Natural killer cell treated with Interleukin-12 subunit alpha and Interleukin-12 subunit beta and Interleukin-15 and Interleukin-18, amount 100 ng/mL, for 72 hours (primary cell): Measurements from ENCODE around the gene FCHSD2. TPM values are rescaled to one million over a fixed set of nuclear protein-coding genes. Genes with fewer than 3 reads are reported as not detected.

ENCODE experiments used
- ATAC-seq, 2 donors: fragments of 150-1000 bp; cut with Tn5 transposase in 1 of 2; sonication (Bioruptor Pico), chemical (Tn5 transposase) in 1 of 2; 2 replicates each; pipeline ENCODE4 v1.10.0; 2021
- DNase-seq: peaks from one replicate; pipeline ENCODE4 v3.0.0; 2022; ENCODE audit warnings: low spot score
- H3K27ac Mint-ChIP-seq, 2 donors: 1 replicate in 1 of 2; 2 replicates in 1 of 2; pipeline ENCODE4 v1.8.0; 2022; ENCODE audit warnings: mixed read lengths in 2 of 2, mild to moderate bottlenecking in 1 of 2, moderate library complexity in 1 of 2
- H3K27me3 Mint-ChIP-seq, 2 donors: 1 replicate in 1 of 2; 2 replicates in 1 of 2; pipeline ENCODE4 v1.8.0; 2022; ENCODE audit warnings: mixed read lengths in 2 of 2
- H3K36me3 Mint-ChIP-seq: one replicate; pipeline ENCODE4 v1.8.0; 2022; ENCODE audit warnings: mixed read lengths
- H3K4me1 Mint-ChIP-seq, 2 donors: 1 replicate in 1 of 2; 2 replicates in 1 of 2; pipeline ENCODE4 v1.8.0; 2022; ENCODE audit warnings: low read depth in 2 of 2, mixed read lengths in 2 of 2, mild to moderate bottlenecking in 1 of 2
- H3K4me3 Mint-ChIP-seq: one replicate; pipeline ENCODE4 v1.8.0; 2022; ENCODE audit warnings: mixed read lengths
- H3K9me3 Mint-ChIP-seq: 2 replicates; pipeline ENCODE4 v1.8.0; 2022; ENCODE audit warnings: mixed read lengths
- total RNA-seq, 2 donors: library from RNA; stranded (reverse); gene quantifications; one replicate each; pipeline ENCODE4 v1.2.3, GENCODE V29; 2022

The FCHSD2 gene
- total RNA-seq, 2 donors from 2014 or later: 58.8 to 77.3 TPM

GRCh38 chr11:72958791-72959190 lies 183.3 kb downstream of the FCHSD2 start:
- peaks cover 12% of the 10 kb centered on the region for H3K36me3 Mint-ChIP-seq
- H3K9me3 Mint-ChIP-seq: no peaks in the 10 kb centered on the region
- H3K4me1 Mint-ChIP-seq: peaks cover 28 to 38% of the 10 kb centered on the region in 2 donors
- H3K4me3 Mint-ChIP-seq: no peak overlapping the region
- H3K27ac Mint-ChIP-seq: peak overlapping the region in 1 of 2 donors; percentile 59
- H3K27me3 Mint-ChIP-seq: no peaks in the 10 kb centered on the region
- no peak for DNase-seq
- ATAC-seq: no peak

DNA sequence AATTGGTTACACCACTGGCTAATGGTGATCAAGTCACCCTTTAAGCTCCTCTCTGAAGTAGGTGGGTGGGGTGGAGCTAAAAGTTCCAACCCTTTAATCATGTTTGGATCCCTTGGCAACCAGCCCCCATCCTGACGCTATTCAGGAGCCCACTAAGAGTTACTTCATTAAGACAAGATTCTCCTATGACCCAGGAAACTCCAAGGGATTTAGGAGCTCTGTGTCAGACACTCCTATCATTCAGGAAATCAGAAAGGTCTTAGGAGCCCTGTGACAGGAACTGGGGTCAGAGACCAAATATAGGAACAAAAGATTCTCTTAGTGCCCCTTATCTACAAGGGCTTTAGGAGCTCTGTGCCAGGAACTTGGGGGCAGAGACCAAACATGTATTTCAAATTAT lies 186.7 kb downstream of the FCHSD2 start:
- Mint-ChIP-seq H3K9me3 (no peaks in the 10 kb centered on the region), H3K4me3 (no peak overlapping the region)

GRCh38 chr11:72954860-72955259 lies 187.3 kb downstream of the FCHSD2 start:
- H3K4me1 Mint-ChIP-seq: peaks cover 44 to 52% of the 10 kb centered on the region in 2 donors
- H3K27me3 Mint-ChIP-seq: no peaks in the 10 kb centered on the region
- H3K36me3 Mint-ChIP-seq: peaks cover 16% of the 10 kb centered on the region
- H3K9me3 Mint-ChIP-seq: no peaks in the 10 kb centered on the region
- H3K4me3 Mint-ChIP-seq: peak overlapping the region; percentile 6
- peak overlapping the region; percentile 22 to 34 for H3K27ac Mint-ChIP-seq
- DNase-seq (no peak), ATAC-seq (no peak)

More for the DNA sequence above, 186.7 kb downstream of the FCHSD2 start:
- Mint-ChIP-seq H3K27ac (peak overlapping the region in 1 of 2 donors; percentile 22), H3K4me1 (peaks cover 45 to 53% of the 10 kb centered on the region in 2 donors), H3K36me3 (peaks cover 16% of the 10 kb centered on the region), H3K27me3 (no peaks in the 10 kb centered on the region)
- no peak for DNase-seq
- no peak for ATAC-seq

- Mint-ChIP-seq H3K4me3 (no peak overlapping the region), H3K36me3 (peaks cover 22% of the 10 kb centered on the region)
- ATAC-seq: no peak
Observed at GRCh38 chr11:72953637-72954036, 188.5 kb downstream of the FCHSD2 start.

DNA sequence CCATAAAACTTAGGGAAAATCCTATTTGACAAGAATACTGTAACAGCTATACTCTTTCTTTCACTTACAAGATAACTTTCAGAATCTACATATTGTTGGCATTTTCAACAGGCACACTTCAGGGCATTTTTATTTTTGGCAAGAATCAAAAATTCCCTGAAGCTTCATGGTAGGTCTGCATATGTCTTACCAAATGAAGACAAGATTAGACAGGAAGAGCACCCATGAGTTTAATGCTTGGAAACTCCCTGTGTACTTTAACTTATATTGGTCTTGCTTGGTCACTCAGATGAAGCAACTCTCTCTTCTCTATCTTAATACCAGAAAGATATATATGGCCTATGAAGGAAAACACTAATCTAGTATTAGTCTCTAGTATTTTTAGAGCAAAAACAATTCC lies 190.2 kb downstream of the FCHSD2 start:
- Mint-ChIP-seq H3K27me3 (no peaks in the 10 kb centered on the region), H3K27ac (peak overlapping the region; percentile 67 to 97), H3K9me3 (no peaks in the 10 kb centered on the region), H3K4me1 (peaks cover 50 to 56% of the 10 kb centered on the region in 2 donors), H3K36me3 (peaks cover 12% of the 10 kb centered on the region), H3K4me3 (no peak overlapping the region)
- peak in 1 of 2 donors; percentile 70 for ATAC-seq
- DNase-seq: no peak

More at GRCh38 chr11:72953637-72954036, 188.5 kb downstream of the FCHSD2 start:
- DNase-seq: no peak
- peak overlapping the region; percentile 34 to 97 for H3K27ac Mint-ChIP-seq
- H3K27me3 Mint-ChIP-seq: no peaks in the 10 kb centered on the region
- H3K9me3 Mint-ChIP-seq: no peaks in the 10 kb centered on the region
- H3K4me1 Mint-ChIP-seq: peaks cover 47 to 56% of the 10 kb centered on the region in 2 donors

- Mint-ChIP-seq H3K9me3 (no peaks in the 10 kb centered on the region), H3K4me3 (peak overlapping the region; percentile 31), H3K27ac (peak overlapping the region; percentile 67 to 97), H3K27me3 (no peaks in the 10 kb centered on the region), H3K4me1 (peaks cover 50 to 56% of the 10 kb centered on the region in 2 donors), H3K36me3 (peaks cover 12% of the 10 kb centered on the region)
- ATAC-seq (peak; percentile 59 to 60), DNase-seq (no peak)
Observed at GRCh38 chr11:72951193-72951592, 190.9 kb downstream of the FCHSD2 start.

DNA sequence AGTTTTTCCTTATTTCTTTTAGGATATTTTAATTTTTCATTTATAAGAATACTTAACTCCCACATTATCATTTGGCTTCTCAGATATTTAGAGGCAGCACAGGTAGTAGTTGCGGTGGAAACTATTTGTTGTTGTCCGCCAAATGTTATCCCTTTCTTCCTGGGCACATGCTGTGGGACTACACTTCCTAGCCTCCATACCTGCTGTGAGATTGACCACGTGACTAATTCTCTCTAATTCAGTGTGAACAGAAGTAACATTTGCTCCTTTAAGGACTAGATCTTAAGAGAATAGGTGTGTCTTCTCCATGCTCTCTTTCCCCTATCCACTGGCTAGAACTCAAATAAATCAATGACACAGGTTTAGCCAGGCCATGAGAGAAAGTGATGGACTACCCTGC lies 191.4 kb downstream of the FCHSD2 start:
- H3K9me3 Mint-ChIP-seq: no peaks in the 10 kb centered on the region
- ATAC-seq (no peak), DNase-seq (no peak)
- H3K4me1 Mint-ChIP-seq: peaks cover 48 to 51% of the 10 kb centered on the region in 2 donors
- H3K36me3 Mint-ChIP-seq: peaks cover 12% of the 10 kb centered on the region
- H3K4me3 Mint-ChIP-seq: peak overlapping the region; percentile 31
- H3K27me3 Mint-ChIP-seq: no peaks in the 10 kb centered on the region
- H3K27ac Mint-ChIP-seq: peak overlapping the region; percentile 67 to 97

DNA sequence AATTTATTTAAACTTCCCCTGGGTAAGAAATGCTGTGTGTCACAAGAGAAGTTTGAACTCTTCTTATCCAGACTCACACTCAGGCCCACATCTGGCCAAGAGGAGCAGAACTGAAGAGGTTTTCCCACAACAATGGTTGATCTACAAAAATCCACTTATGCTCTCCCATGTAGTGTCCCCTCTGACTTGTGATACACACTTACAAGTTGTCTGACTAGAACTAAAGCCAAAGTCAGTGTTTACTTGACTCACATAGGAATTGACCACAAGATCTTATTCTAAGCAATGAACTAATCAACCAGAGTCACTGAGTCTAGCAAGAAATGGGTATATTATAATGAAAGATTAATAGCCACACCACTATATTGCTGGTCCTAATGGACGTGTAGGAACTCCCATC lies 194.9 kb downstream of the FCHSD2 start:
- H3K4me3 Mint-ChIP-seq: no peak overlapping the region
- H3K27me3 Mint-ChIP-seq: no peaks in the 10 kb centered on the region
- no peak for DNase-seq
- peak overlapping the region in 1 of 2 donors; percentile 27 for H3K27ac Mint-ChIP-seq
- H3K36me3 Mint-ChIP-seq: peaks cover 6% of the 10 kb centered on the region
- H3K9me3 Mint-ChIP-seq: no peaks in the 10 kb centered on the region
- peaks cover 32 to 38% of the 10 kb centered on the region in 2 donors for H3K4me1 Mint-ChIP-seq
- ATAC-seq: no peak

DNA sequence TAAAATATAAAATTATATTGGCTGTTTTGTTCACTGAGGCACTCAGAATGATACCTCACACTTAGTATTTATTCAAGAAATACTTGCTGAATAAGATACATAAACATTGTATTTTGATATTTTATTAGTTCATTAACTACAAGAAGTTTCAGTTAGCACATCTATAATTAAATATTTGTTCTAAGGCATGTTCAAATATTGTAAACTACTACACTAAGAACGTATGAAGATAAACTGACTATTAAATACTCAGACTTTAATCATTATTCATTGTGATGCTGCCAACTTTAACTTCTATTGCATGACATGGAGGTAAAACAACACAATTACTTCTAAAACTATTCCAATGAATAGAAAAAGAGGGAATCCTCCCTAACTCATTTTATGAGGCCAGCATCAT lies 198.5 kb downstream of the FCHSD2 start:
- H3K4me3 Mint-ChIP-seq: no peak overlapping the region
- DNase-seq (no peak), ATAC-seq (no peak)
- no peaks in the 10 kb centered on the region for H3K36me3 Mint-ChIP-seq
- no peaks in the 10 kb centered on the region for H3K9me3 Mint-ChIP-seq
- H3K4me1 Mint-ChIP-seq: peaks cover 4 to 14% of the 10 kb centered on the region in 2 donors
- H3K27ac Mint-ChIP-seq: no peak overlapping the region
- no peaks in the 10 kb centered on the region for H3K27me3 Mint-ChIP-seq

- no peak for ATAC-seq
- no peak overlapping the region for H3K4me3 Mint-ChIP-seq
- no peaks in the 10 kb centered on the region for H3K36me3 Mint-ChIP-seq
- no peaks in the 10 kb centered on the region for H3K27me3 Mint-ChIP-seq
- H3K9me3 Mint-ChIP-seq: no peaks in the 10 kb centered on the region
- no peak for DNase-seq
- no peak overlapping the region for H3K27ac Mint-ChIP-seq
- H3K4me1 Mint-ChIP-seq: peaks cover 4 to 11% of the 10 kb centered on the region in 2 donors
Observed at GRCh38 chr11:72940417-72940816, 201.7 kb downstream of the FCHSD2 start.

- DNase-seq (no peak), ATAC-seq (no peak)
- H3K4me1 Mint-ChIP-seq: peaks cover 4 to 11% of the 10 kb centered on the region in 2 donors
- no peaks in the 10 kb centered on the region for H3K9me3 Mint-ChIP-seq
- no peaks in the 10 kb centered on the region for H3K27me3 Mint-ChIP-seq
- H3K27ac Mint-ChIP-seq: no peak overlapping the region
- no peak overlapping the region for H3K4me3 Mint-ChIP-seq
- no peaks in the 10 kb centered on the region for H3K36me3 Mint-ChIP-seq
Observed at GRCh38 chr11:72939031-72939430, 203.1 kb downstream of the FCHSD2 start.

GRCh38 chr11:72937439-72937838 lies 204.7 kb downstream of the FCHSD2 start:
- Mint-ChIP-seq H3K4me3 (no peak overlapping the region), H3K4me1 (peaks cover 0 to 3% of the 10 kb centered on the region in 2 donors), H3K36me3 (no peaks in the 10 kb centered on the region), H3K27me3 (no peaks in the 10 kb centered on the region), H3K9me3 (no peaks in the 10 kb centered on the region), H3K27ac (peak overlapping the region in 1 of 2 donors; percentile 17)
- ATAC-seq (no peak), DNase-seq (no peak)

- Mint-ChIP-seq H3K27ac (peak overlapping the region in 1 of 2 donors; percentile 28), H3K27me3 (no peaks in the 10 kb centered on the region), H3K36me3 (no peaks in the 10 kb centered on the region), H3K4me3 (no peak overlapping the region), H3K4me1 (peaks cover 0 to 3% of the 10 kb centered on the region in 2 donors), H3K9me3 (no peaks in the 10 kb centered on the region)
- no peak for ATAC-seq
- no peak for DNase-seq
Observed at GRCh38 chr11:72935700-72936099, 206.4 kb downstream of the FCHSD2 start.

GRCh38 chr11:72932132-72932570 lies 210.0 kb downstream of the FCHSD2 start:
- no peaks in the 10 kb centered on the region for H3K27me3 Mint-ChIP-seq
- no peak for DNase-seq
- no peak overlapping the region for H3K27ac Mint-ChIP-seq
- peaks cover 18 to 19% of the 10 kb centered on the region in 2 donors for H3K4me1 Mint-ChIP-seq
- no peak overlapping the region for H3K4me3 Mint-ChIP-seq
- no peaks in the 10 kb centered on the region for H3K9me3 Mint-ChIP-seq
- ATAC-seq: no peak
- H3K36me3 Mint-ChIP-seq: no peaks in the 10 kb centered on the region

- H3K27ac Mint-ChIP-seq: peak overlapping the region in 1 of 2 donors; percentile 57
- peaks cover 17 to 24% of the 10 kb centered on the region in 2 donors for H3K4me1 Mint-ChIP-seq
- no peaks in the 10 kb centered on the region for H3K36me3 Mint-ChIP-seq
- no peaks in the 10 kb centered on the region for H3K27me3 Mint-ChIP-seq
- DNase-seq (no peak), ATAC-seq (no peak)
- H3K9me3 Mint-ChIP-seq: no peaks in the 10 kb centered on the region
- no peak overlapping the region for H3K4me3 Mint-ChIP-seq
Observed at GRCh38 chr11:72930008-72930407, 212.1 kb downstream of the FCHSD2 start.
